Left colon (tissue), 2 donors: Measurements from ENCODE around the gene BMP8B. TPM values are rescaled to one million over a fixed set of nuclear protein-coding genes. Genes with fewer than 3 reads are reported as not detected.
"Not testable (repeated sequence)": the region's sequence is repeated elsewhere in the genome, so short reads cannot be mapped to it uniquely, and the experiment has no call there.

ENCODE experiments used
- ATAC-seq: fragments of 200-7000 bp; cut with Tn5 transposase; one replicate; pipeline ENCODE4 v1.9.1; 2020; ENCODE audit warnings: mild to moderate bottlenecking, moderate library complexity
- DNase-seq, 2 donors: peaks; one replicate each; pipeline ENCODE4 v3.0.0-alpha.2; 2020
- intact Hi-C, 2 donors: fragments of 100-400 bp; cut with DNase I in 1 of 2; cut with micrococcal nuclease in 1 of 2; formaldehyde crosslinking; loops; one replicate each; pipeline versions ENCODE4 v1.11.2 to v1.14.0; 2022; cut with DNase I, micrococcal nuclease
- total RNA-seq, 2 donors: library from RNA; stranded (reverse); fragmentation: NEBNext Ultra II Directional; extraction: Animal tissue kit (Norgen Biotek cat#: 25700); gene quantifications; one replicate each; pipeline ENCODE4 v1.2.1, GENCODE V29; 2021
- donor health status: DM: no; HTN: no; CAD: no.
- donor health status: DM: yes; HTN: yes; CAD: no.

The BMP8B gene
- total RNA-seq, 2 donors from 2014 or later = 11.1 to 20.2 TPM

- intact Hi-C loops = not testable (repeated sequence)
Measured at GRCh38 chr1:39764512-39764911, 24.2 kb downstream of the BMP8B start.

GRCh38 chr1:39763619-39764374, 24.9 kb downstream of the BMP8B start:
- ATAC-seq, intact Hi-C loops, DNase-seq: not testable (repeated sequence)

More at GRCh38 chr1:39764512-39764911, 24.2 kb downstream of the BMP8B start:
- DNase-seq, ATAC-seq: not testable (repeated sequence)

- DNase-seq = no peak
- no peak for ATAC-seq
- intact Hi-C loops = no loop called here
Measured at GRCh38 chr1:39762550-39763540, 25.8 kb downstream of the BMP8B start.

GRCh38 chr1:39761557-39762260, 27.0 kb downstream of the BMP8B start:
- no peak for ATAC-seq
- DNase-seq = no peak
- intact Hi-C loops = no loop called here

- DNase-seq (no peak), ATAC-seq (no peak)
- intact Hi-C loops = no loop called here
Measured at GRCh38 chr1:39761016-39761415, 27.6 kb downstream of the BMP8B start.

GRCh38 chr1:39760074-39761008, 28.3 kb downstream of the BMP8B start:
- intact Hi-C loops = no loop called here
- no peak for DNase-seq
- ATAC-seq = no peak

- intact Hi-C loops = no loop called here
Measured at GRCh38 chr1:39759436-39759726, 29.3 kb downstream of the BMP8B start.

GRCh38 chr1:39758556-39759435, 29.9 kb downstream of the BMP8B start:
- DNase-seq = no peak
- intact Hi-C loops = no loop called here
- peak; percentile 26 for ATAC-seq

More at GRCh38 chr1:39759436-39759726, 29.3 kb downstream of the BMP8B start:
- ATAC-seq (no peak), DNase-seq (no peak)

GRCh38 chr1:39757501-39757900, 31.2 kb downstream of the BMP8B start:
- intact Hi-C loops = no loop called here
- no peak for ATAC-seq
- no peak for DNase-seq

- intact Hi-C loops = no loop called here
- ATAC-seq (no peak), DNase-seq (no peak)
Measured at GRCh38 chr1:39755965-39756659, 32.6 kb downstream of the BMP8B start.

- ATAC-seq (no peak), DNase-seq (no peak)
- intact Hi-C loops = no loop called here
Measured at GRCh38 chr1:39754906-39755504, 33.7 kb downstream of the BMP8B start.

GRCh38 chr1:39754026-39754570, 34.6 kb downstream of the BMP8B start:
- no peak for DNase-seq
- intact Hi-C loops = no loop called here
- ATAC-seq = no peak

- no peak for ATAC-seq
- intact Hi-C loops = no loop called here
- DNase-seq = no peak
Measured at GRCh38 chr1:39753132-39754025, 35.3 kb downstream of the BMP8B start.

GRCh38 chr1:39752703-39753102, 36.0 kb downstream of the BMP8B start:
- intact Hi-C loops = no loop called here
- no peak for DNase-seq
- ATAC-seq = no peak

GRCh38 chr1:39751595-39751994, 37.1 kb downstream of the BMP8B start:
- ATAC-seq (no peak), DNase-seq (no peak)
- intact Hi-C loops = no loop called here
